Epidermal melanocyte (primary cell): ENCODE measurements around the gene FGF4.

Experiments
- DNase-seq: peaks from one replicate; pipeline ENCODE4 v3.0.0; 2011; ENCODE audit warnings: low spot score; ENCODE audit not compliant: insufficient read length

The FGF4 gene

GRCh38 chr11:69807106-69807815, 32.1 kb upstream of the FGF4 start:
- no peak for DNase-seq

DNA sequence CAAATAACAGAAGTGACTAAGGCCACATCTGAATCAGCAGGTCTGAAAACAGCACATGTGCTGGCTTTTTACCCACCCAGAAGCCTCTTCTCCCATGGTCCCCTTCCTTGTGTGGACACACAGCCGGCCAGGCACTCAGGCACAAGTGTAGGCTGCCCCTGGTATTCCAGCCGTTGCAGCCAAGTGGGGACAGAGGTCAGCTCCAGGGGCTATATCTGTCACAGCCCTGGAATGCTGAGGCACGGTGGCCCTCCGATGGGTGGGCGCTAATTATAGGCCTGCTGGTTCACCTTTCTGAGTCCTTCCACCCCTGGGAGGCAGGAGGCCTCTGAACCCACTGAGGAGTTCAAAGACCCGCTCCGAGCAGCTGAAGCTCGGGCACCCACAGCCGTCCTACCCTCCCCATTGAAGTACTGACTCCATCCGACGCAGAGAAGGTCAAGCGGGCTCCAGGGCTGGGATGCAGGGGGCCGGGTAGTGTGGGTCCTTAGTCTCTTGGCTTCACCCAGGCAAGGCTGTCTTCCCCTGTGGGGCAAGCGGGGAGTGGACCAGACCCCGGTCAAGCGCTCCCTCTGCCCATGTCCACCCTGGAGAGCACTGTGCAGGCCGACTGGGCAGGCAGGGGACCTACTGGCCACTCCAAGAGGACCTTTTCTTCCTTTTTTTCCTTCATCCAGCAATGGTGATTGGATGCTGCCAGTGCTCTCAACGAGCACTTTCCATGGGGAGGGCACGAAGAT, 29.8 kb upstream of the FGF4 start:
- DNase-seq, result no peak

- no peak for DNase-seq
Measured at GRCh38 chr11:69803604-69804218, 28.6 kb upstream of the FGF4 start.

DNA sequence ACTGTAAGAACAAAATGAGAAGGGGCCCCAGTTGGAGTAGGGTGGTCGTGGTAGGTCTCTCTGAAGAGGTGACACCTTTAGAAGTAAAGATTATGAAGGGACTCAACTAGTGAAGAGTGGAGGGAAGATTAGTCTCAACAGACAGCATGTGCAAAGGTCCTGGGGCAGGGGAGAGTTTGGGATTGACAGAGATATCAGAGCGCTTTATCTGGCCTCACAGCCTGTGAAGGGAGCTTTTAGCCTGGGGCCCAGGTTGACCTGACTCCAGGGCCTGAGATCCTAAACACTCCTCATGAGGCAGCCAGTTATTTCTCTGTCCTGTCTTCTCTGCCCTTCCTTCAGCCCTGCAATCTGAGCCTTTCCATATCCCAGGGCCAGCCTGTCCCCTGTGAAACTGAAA, 27.9 kb upstream of the FGF4 start:
- DNase-seq, result no peak

DNA sequence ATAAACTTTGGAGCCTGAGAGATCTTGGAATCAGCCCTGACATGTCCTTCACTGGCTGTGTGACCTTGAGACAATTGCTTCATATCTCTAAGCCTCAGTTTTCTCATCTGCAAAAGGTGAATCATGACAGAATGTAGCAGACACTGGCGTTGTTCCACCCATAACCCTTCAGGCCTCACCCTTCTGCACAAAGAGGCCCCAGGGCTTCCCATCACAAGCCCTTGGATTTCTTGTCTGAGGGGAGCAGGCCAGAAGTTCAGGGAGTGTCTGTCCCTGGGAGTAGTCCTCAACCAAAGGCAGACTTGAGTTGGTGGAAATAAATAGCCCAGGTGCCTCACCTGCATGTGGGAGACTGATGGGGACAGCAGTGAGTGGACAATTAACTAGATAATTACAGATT, 27.4 kb upstream of the FGF4 start:
- DNase-seq, result no peak

DNA sequence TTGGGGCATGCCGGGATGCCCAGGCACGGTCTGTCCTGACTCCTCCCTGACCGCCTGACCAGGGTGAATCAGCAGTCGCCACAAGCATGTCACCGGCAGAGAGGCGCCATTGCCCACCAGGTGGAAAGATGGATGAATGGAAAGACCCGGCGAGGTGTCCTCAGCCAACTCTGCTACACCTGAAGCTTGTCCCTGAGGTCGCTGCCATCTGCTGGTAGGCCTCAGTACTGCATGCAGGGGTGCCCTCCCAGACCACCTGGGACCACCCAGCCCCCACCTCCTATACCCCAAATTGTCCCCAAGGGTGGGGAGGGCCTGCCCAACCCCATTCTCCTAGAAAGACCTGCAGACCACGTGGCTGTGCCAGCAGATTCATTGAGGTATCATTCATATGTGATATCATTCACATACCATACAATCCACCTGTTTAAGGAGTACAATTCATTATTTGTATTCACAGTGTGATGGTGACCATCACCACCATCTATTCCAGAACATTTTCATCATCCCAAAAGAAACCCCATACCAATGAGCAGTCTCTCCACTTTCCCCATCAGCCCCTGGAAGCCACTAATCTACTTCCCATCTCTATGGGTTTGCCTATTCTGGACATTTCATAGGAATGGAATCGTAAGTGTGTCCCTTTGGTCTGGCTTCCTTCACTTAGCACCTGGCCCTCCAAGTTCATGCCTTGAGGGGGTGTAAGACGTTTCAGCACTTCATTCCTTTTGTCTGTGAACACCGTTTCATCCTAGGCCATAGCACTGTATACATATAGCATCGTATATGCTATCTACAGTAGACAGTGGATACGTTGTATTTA, 26.6 kb upstream of the FGF4 start:
- DNase-seq, result no peak

DNA sequence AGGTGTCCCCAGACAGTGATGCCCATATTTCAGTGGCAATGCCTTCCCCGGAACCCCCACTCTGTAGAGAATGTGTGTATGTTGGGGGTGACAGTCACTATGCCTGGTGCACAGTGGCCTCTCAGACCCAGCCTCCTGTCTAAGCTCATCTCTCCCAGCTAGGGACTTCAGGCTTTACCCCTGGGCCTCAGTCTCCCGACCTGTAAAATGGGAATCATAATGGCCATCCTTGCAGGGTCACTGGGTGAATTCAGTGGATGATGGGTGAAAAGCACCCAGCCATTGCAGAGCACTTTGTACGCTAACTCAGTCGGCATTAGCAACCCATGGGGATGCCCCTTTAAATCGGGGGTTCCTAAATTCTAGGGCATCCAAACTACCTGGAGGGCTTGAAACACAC, 25.1 kb upstream of the FGF4 start:
- DNase-seq, result no peak

GRCh38 chr11:69799582-69799981, 24.4 kb upstream of the FGF4 start:
- DNase-seq, result no peak

DNA sequence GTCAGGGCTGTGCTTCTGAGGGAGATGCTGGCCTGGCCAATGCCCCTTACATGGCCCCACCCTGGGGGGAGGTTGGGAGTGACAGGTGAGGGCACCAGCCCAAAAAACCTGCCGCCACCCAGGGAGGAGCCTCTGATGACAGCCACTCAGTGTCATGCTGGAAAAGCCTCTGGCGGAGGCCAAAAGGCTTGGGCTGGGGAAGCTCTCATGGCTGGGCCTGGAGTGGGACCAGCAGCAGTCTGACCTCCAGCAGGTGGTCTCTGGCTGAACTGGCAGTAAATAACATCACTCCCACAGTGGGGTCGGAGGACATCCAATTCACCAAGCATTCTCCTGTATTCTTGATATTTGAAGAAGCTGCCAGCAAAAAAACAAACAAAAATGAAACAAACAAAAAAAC, 24.0 kb upstream of the FGF4 start:
- DNase-seq, result no peak

DNA sequence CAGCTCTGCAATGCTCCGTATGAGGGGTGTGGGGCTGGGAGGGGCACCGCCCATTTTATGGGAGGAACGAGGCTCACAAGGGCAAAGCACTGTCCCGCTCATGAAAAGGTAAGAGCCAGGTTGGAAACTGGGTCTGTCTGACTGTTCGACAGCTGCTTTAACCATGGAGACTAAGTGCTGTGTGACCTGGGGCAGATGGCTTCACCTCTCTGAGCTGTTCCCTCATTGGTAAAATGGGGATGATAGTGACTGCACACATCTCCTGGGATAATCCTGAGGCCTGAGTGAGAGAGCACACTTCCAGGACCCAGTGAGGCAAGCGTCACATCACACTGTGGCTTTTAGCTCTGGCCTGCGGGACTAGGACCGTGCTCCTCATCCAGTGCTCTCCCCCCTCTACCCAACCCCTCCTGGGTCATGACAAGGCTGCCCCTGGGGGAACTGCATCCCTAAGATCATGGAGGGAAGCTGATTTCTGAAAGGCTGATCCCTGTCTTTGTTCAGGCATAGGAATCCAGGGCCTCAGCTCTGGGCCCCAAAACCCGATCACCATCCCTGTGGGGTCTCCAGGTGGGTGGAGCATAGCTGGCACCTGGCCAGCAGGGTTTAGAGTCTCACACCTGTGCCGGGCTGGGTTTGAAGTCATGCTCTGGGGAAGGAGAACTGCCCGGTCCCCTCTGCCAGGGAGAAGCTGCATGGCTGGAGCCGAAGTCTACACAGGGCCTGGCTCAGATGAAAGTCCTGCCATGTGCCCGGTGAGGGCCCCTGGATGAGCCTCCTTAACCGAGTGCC, 22.8 kb upstream of the FGF4 start:
- DNase-seq, result no peak

DNA sequence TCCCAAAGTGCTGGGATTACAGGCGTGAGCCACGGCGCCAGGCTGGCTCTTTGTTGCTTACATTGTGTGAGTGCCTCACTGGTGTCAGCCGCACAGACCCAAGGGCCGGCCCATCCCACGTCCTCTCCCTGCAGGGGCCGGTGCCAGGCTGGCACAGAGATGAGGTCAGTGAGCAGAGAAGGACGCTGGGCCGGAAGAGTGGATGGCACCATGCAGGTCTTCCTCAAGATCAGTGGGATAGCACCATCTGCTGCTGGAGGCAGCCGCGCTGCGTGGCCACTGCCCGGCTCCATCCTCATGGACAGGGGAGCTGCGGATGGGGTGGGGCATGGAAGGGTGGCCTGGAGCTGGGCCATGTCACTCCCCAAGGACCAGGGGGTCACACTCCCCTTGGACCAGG, 22.0 kb upstream of the FGF4 start:
- DNase-seq, result no peak

- DNase-seq, result no peak
Measured at GRCh38 chr11:69796063-69796462, 20.9 kb upstream of the FGF4 start.

GRCh38 chr11:69791276-69792180, 16.4 kb upstream of the FGF4 start:
- no peak for DNase-seq

GRCh38 chr11:69788956-69789355, 13.8 kb upstream of the FGF4 start:
- no peak for DNase-seq

- DNase-seq, result no peak
Measured at GRCh38 chr11:69787906-69788305, 12.8 kb upstream of the FGF4 start.

- no peak for DNase-seq
Measured at GRCh38 chr11:69787457-69787856, 12.3 kb upstream of the FGF4 start.

GRCh38 chr11:69781241-69781640, 6.1 kb upstream of the FGF4 start:
- DNase-seq, result no peak

- no peak for DNase-seq
Measured at GRCh38 chr11:69778373-69778772, 3.2 kb upstream of the FGF4 start.

- no peak for DNase-seq
Measured at GRCh38 chr11:69774354-69775162, 583 bp downstream of the FGF4 start.
